ENCODE measurements around the gene SULT1E1. TPM values are rescaled to one million over a fixed set of nuclear protein-coding genes. Genes with fewer than 3 reads are reported as not detected.

SULT1E1 gene
- total and polyA plus RNA-seq, 4 donors = 1.8 to 63.0 (median 20.4) TPM

DNA sequence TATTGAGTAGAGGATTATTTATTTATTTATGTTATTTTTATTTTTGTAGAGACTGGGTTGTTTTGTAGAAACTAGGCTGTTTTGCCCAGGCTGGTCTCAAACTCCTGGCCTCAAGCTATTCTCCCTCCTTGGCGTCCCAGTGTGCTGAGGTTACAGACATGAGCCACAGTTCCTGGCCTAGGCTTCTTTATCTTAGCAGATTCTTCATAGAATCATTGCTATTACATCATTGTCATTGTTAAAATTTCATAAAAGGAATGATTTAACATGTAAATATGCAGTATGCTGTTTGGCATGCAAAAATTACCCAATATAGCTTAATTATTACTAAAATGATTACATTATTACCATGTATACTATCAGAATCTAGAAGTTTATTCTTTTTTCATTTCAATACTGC lies 24.2 kb downstream of the SULT1E1 start:
- 94% methylated on average over 1 of the region's 1 CpG for WGBS
- H3K9me3 ChIP-seq (ENCODE audit: control insufficient read depth in 4 of 4, low read length in 3 of 4) = no peaks in the 10 kb centered on the region
- H3K4me1 ChIP-seq (ENCODE audit: control insufficient read depth in 4 of 4, insufficient read depth in 4 of 4, low read length in 3 of 4) = peaks cover 10 to 32% (median 30%) of the 10 kb centered on the region in 4 donors
- peaks cover 0 to 10% (median 3%) of the 10 kb centered on the region in 4 donors for H3K36me3 ChIP-seq (ENCODE audit: control insufficient read depth in 4 of 4, insufficient read depth in 3 of 4, low read depth in 1 of 4, low read length in 3 of 4)
- H3K27me3 ChIP-seq (ENCODE audit: control insufficient read depth in 4 of 4, insufficient read depth in 4 of 4, low read length in 3 of 4) = no peaks in the 10 kb centered on the region
- DNase-seq (ENCODE audit: low spot score) = no peak
- H3K4me3 ChIP-seq (ENCODE audit: low read depth in 1 of 3, low read length in 3 of 3) = no peak overlapping the region
- H3K27ac ChIP-seq (ENCODE audit: low read depth in 1 of 2, low read length in 2 of 2) = no peak overlapping the region
- TF ChIP-seq FOXA1 (IDR thresholded peaks at IDR 0.05) = no peak
- TF ChIP-seq HNF4G (IDR thresholded peaks at IDR 0.05) = no peak
- no peak for TF ChIP-seq YY1 (IDR thresholded peaks at IDR 0.05)
- no peak for TF ChIP-seq RAD21 (IDR thresholded peaks at IDR 0.05)
- TF ChIP-seq SP1 (IDR thresholded peaks at IDR 0.05) = no peak
- no peak for TF ChIP-seq RXRA (IDR thresholded peaks at IDR 0.05)
- no peak for TF ChIP-seq HNF4A (conservative IDR thresholded peaks at IDR 0.05)
- TF ChIP-seq, protein P1, sequence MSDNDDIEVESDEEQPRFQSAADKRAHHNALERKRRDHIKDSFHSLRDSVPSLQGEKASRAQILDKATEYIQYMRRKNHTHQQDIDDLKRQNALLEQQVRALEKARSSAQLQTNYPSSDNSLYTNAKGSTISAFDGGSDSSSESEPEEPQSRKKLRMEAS (IDR thresholded peaks at IDR 0.05) = no peak
- TF ChIP-seq, protein P2, sequence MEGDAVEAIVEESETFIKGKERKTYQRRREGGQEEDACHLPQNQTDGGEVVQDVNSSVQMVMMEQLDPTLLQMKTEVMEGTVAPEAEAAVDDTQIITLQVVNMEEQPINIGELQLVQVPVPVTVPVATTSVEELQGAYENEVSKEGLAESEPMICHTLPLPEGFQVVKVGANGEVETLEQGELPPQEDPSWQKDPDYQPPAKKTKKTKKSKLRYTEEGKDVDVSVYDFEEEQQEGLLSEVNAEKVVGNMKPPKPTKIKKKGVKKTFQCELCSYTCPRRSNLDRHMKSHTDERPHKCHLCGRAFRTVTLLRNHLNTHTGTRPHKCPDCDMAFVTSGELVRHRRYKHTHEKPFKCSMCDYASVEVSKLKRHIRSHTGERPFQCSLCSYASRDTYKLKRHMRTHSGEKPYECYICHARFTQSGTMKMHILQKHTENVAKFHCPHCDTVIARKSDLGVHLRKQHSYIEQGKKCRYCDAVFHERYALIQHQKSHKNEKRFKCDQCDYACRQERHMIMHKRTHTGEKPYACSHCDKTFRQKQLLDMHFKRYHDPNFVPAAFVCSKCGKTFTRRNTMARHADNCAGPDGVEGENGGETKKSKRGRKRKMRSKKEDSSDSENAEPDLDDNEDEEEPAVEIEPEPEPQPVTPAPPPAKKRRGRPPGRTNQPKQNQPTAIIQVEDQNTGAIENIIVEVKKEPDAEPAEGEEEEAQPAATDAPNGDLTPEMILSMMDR (IDR thresholded peaks at IDR 0.05; ENCODE audit: low read depth, low read length, missing input control) = no peak
- no peak for TF ChIP-seq GABPA (IDR thresholded peaks at IDR 0.05 in 1 of 2, conservative IDR thresholded peaks at IDR 0.05 in 1 of 2)
- TF ChIP-seq, protein P3, sequence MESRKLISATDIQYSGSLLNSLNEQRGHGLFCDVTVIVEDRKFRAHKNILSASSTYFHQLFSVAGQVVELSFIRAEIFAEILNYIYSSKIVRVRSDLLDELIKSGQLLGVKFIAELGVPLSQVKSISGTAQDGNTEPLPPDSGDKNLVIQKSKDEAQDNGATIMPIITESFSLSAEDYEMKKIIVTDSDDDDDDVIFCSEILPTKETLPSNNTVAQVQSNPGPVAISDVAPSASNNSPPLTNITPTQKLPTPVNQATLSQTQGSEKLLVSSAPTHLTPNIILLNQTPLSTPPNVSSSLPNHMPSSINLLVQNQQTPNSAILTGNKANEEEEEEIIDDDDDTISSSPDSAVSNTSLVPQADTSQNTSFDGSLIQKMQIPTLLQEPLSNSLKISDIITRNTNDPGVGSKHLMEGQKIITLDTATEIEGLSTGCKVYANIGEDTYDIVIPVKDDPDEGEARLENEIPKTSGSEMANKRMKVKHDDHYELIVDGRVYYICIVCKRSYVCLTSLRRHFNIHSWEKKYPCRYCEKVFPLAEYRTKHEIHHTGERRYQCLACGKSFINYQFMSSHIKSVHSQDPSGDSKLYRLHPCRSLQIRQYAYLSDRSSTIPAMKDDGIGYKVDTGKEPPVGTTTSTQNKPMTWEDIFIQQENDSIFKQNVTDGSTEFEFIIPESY (IDR thresholded peaks at IDR 0.05) = no peak
- no peak for TF ChIP-seq NR2F2 (IDR thresholded peaks at IDR 0.05)
- TF ChIP-seq, protein P4, sequence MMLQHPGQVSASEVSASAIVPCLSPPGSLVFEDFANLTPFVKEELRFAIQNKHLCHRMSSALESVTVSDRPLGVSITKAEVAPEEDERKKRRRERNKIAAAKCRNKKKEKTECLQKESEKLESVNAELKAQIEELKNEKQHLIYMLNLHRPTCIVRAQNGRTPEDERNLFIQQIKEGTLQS (IDR thresholded peaks at IDR 0.05) = no peak
- TF ChIP-seq, protein P5, sequence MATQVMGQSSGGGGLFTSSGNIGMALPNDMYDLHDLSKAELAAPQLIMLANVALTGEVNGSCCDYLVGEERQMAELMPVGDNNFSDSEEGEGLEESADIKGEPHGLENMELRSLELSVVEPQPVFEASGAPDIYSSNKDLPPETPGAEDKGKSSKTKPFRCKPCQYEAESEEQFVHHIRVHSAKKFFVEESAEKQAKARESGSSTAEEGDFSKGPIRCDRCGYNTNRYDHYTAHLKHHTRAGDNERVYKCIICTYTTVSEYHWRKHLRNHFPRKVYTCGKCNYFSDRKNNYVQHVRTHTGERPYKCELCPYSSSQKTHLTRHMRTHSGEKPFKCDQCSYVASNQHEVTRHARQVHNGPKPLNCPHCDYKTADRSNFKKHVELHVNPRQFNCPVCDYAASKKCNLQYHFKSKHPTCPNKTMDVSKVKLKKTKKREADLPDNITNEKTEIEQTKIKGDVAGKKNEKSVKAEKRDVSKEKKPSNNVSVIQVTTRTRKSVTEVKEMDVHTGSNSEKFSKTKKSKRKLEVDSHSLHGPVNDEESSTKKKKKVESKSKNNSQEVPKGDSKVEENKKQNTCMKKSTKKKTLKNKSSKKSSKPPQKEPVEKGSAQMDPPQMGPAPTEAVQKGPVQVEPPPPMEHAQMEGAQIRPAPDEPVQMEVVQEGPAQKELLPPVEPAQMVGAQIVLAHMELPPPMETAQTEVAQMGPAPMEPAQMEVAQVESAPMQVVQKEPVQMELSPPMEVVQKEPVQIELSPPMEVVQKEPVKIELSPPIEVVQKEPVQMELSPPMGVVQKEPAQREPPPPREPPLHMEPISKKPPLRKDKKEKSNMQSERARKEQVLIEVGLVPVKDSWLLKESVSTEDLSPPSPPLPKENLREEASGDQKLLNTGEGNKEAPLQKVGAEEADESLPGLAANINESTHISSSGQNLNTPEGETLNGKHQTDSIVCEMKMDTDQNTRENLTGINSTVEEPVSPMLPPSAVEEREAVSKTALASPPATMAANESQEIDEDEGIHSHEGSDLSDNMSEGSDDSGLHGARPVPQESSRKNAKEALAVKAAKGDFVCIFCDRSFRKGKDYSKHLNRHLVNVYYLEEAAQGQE (IDR thresholded peaks at IDR 0.05) = no peak
- no peak for TF ChIP-seq EGR1 (IDR thresholded peaks at IDR 0.05; ENCODE audit: low read depth in 2 of 2)
- H3K9ac ChIP-seq (ENCODE audit: low read depth in 1 of 2, low read length in 2 of 2) = no peak overlapping the region

DNA sequence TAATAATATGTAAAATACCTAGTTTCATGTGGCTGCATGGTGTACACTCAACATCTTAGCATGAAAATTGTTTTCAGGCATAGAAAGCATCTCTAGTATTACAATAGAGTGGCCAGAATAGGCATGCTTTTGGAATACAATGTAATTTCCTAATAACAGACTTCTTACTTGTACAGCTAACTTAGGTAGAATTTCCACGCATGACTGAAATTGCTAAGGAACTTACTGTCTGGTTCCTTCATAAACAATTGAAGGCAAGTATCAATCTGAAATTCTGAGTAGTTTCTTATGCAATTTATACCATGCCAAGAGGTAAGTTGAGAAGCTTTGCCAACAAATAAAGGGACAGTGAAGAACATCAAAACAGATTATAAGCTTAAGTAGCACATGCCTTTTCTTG lies 26.7 kb downstream of the SULT1E1 start:
- Histone ChIP-seq H3K27ac (ENCODE audit: low read depth in 1 of 2, low read length in 2 of 2) (no peak overlapping the region), H3K9me3 (ENCODE audit: control insufficient read depth in 4 of 4, low read length in 3 of 4) (no peaks in the 10 kb centered on the region), H3K4me1 (ENCODE audit: control insufficient read depth in 4 of 4, insufficient read depth in 4 of 4, low read length in 3 of 4) (peaks cover 11 to 42% (median 36%) of the 10 kb centered on the region in 4 donors), H3K27me3 (ENCODE audit: control insufficient read depth in 4 of 4, insufficient read depth in 4 of 4, low read length in 3 of 4) (no peaks in the 10 kb centered on the region), H3K4me3 (ENCODE audit: low read depth in 1 of 3, low read length in 3 of 3) (no peak overlapping the region), H3K36me3 (ENCODE audit: control insufficient read depth in 4 of 4, insufficient read depth in 3 of 4, low read depth in 1 of 4, low read length in 3 of 4) (no peaks in the 10 kb centered on the region), H3K9ac (ENCODE audit: low read depth in 1 of 2, low read length in 2 of 2) (no peak overlapping the region)
- no peak for DNase-seq (ENCODE audit: low spot score)
- WGBS = 83% methylated on average over 1 of the region's 1 CpG
- TF ChIP-seq NR2F2 (IDR thresholded peaks at IDR 0.05) (no peak), GABPA (IDR thresholded peaks at IDR 0.05 in 1 of 2, conservative IDR thresholded peaks at IDR 0.05 in 1 of 2) (no peak), JUND (IDR thresholded peaks at IDR 0.05) (no peak), RXRA (IDR thresholded peaks at IDR 0.05) (no peak), FOXA1 (IDR thresholded peaks at IDR 0.05) (no peak), SP1 (IDR thresholded peaks at IDR 0.05) (no peak)
- TF ChIP-seq, protein P5 (IDR thresholded peaks at IDR 0.05) = no peak
- TF ChIP-seq, protein P3 (IDR thresholded peaks at IDR 0.05) = no peak
- TF ChIP-seq, protein P4 (IDR thresholded peaks at IDR 0.05) = no peak
